Measurements from ENCODE around the gene EYS. TPM values are rescaled to one million over a fixed set of nuclear protein-coding genes. Genes with fewer than 3 reads are reported as not detected.
"Not testable (repeated sequence)": the region's sequence is repeated elsewhere in the genome, so short reads cannot be mapped to it uniquely, and the experiment has no call there.

Gene EYS
- total RNA-seq, 1 experiment from 2014 or later: 1.5 TPM

- no peaks in the 10 kb centered on the region for H3K4me1 Mint-ChIP-seq (ENCODE audit: insufficient read depth, unreplicated experiment)
- H3K4me3 Mint-ChIP-seq (ENCODE audit: unreplicated experiment): no peak overlapping the region
- ChIA-PET CTCF (interaction anchor here (0.7 kb wide), 1 partner anchor 1014 kb away, joined by 3 read pairs; no protein-coding TSS in a partner anchor), POLR2A (no interaction called here)
- no peak for DNase-seq (ENCODE audit: unreplicated experiment)
- no TSS peak for BruUV-seq (replicated peaks)
- H3K36me3 Mint-ChIP-seq (ENCODE audit: insufficient read depth, unreplicated experiment): no peaks in the 10 kb centered on the region
- intact Hi-C loops (cut with micrococcal nuclease): no loop called here
- no peak overlapping the region for H3K27ac Mint-ChIP-seq (ENCODE audit: low read depth, unreplicated experiment)
- TF ChIP-seq, protein P1, sequence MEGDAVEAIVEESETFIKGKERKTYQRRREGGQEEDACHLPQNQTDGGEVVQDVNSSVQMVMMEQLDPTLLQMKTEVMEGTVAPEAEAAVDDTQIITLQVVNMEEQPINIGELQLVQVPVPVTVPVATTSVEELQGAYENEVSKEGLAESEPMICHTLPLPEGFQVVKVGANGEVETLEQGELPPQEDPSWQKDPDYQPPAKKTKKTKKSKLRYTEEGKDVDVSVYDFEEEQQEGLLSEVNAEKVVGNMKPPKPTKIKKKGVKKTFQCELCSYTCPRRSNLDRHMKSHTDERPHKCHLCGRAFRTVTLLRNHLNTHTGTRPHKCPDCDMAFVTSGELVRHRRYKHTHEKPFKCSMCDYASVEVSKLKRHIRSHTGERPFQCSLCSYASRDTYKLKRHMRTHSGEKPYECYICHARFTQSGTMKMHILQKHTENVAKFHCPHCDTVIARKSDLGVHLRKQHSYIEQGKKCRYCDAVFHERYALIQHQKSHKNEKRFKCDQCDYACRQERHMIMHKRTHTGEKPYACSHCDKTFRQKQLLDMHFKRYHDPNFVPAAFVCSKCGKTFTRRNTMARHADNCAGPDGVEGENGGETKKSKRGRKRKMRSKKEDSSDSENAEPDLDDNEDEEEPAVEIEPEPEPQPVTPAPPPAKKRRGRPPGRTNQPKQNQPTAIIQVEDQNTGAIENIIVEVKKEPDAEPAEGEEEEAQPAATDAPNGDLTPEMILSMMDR (IDR thresholded peaks at IDR 0.05; ENCODE audit: unreplicated experiment): no peak
- no peaks in the 10 kb centered on the region for H3K9me3 Mint-ChIP-seq (ENCODE audit: unreplicated experiment)
- no peaks in the 10 kb centered on the region for H3K27me3 Mint-ChIP-seq (ENCODE audit: insufficient read depth, unreplicated experiment)
These were observed 1457.9 kb downstream of the EYS start for GRCh38 chr6:64249115-64249514.

- ChIA-PET POLR2A (no interaction called here), CTCF (interaction anchor here (0.6 kb wide), 1 partner anchor 52 kb away, joined by 4 read pairs; no protein-coding TSS in a partner anchor)
- Mint-ChIP-seq H3K27ac (ENCODE audit: low read depth, unreplicated experiment) (no peak overlapping the region), H3K9me3 (ENCODE audit: unreplicated experiment) (no peaks in the 10 kb centered on the region), H3K4me3 (ENCODE audit: unreplicated experiment) (no peak overlapping the region), H3K36me3 (ENCODE audit: insufficient read depth, unreplicated experiment) (no peaks in the 10 kb centered on the region), H3K4me1 (ENCODE audit: insufficient read depth, unreplicated experiment) (no peaks in the 10 kb centered on the region), H3K27me3 (ENCODE audit: insufficient read depth, unreplicated experiment) (no peaks in the 10 kb centered on the region)
- no peak for DNase-seq (ENCODE audit: unreplicated experiment)
- intact Hi-C loops (cut with micrococcal nuclease): no loop called here
- no TSS peak for BruUV-seq (replicated peaks)
- TF ChIP-seq, protein P1 (IDR thresholded peaks at IDR 0.05; ENCODE audit: unreplicated experiment): no peak
These were observed 1463.4 kb downstream of the EYS start for GRCh38 chr6:64243618-64244017.

DNA sequence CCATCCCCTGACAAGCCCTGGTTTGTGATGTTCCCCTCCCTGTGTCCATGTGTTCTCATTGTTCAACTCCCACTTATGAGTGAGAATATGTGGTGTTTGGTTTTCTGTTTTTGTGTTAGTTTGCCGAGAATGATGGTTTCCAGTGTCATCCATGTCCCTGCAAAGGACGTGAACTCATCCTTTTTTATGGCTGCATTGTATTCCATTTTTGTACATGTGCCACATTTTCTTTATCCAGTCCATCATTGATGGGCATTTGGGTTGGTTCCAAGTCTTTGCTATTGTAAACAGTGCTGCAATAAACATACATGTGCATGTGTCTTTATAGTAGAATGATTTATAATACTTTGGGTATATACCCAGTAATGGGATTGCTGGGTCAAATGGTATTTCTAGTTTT is 1468.1 kb downstream of the EYS start:
- CTCF ChIA-PET; BruUV-seq (replicated peaks); POLR2A ChIA-PET: not testable (repeated sequence)

GRCh38 chr6:64238071-64238470 is 1469.0 kb downstream of the EYS start:
- CTCF ChIA-PET: no interaction called here
- peaks cover 7% of the 10 kb centered on the region for H3K4me1 Mint-ChIP-seq (ENCODE audit: insufficient read depth, unreplicated experiment)

More for the DNA sequence above, 1468.1 kb downstream of the EYS start:
- DNase-seq (ENCODE audit: unreplicated experiment); intact Hi-C loops (cut with micrococcal nuclease); H3K36me3 Mint-ChIP-seq (ENCODE audit: insufficient read depth, unreplicated experiment); H3K9me3 Mint-ChIP-seq (ENCODE audit: unreplicated experiment); H3K27ac Mint-ChIP-seq (ENCODE audit: low read depth, unreplicated experiment); H3K4me1 Mint-ChIP-seq (ENCODE audit: insufficient read depth, unreplicated experiment); H3K4me3 Mint-ChIP-seq (ENCODE audit: unreplicated experiment); H3K27me3 Mint-ChIP-seq (ENCODE audit: insufficient read depth, unreplicated experiment): not testable (repeated sequence)

More at GRCh38 chr6:64238071-64238470, 1469.0 kb downstream of the EYS start:
- intact Hi-C loops (cut with micrococcal nuclease): no loop called here
- Mint-ChIP-seq H3K36me3 (ENCODE audit: insufficient read depth, unreplicated experiment) (no peaks in the 10 kb centered on the region), H3K27me3 (ENCODE audit: insufficient read depth, unreplicated experiment) (no peaks in the 10 kb centered on the region), H3K27ac (ENCODE audit: low read depth, unreplicated experiment) (no peak overlapping the region), H3K9me3 (ENCODE audit: unreplicated experiment) (no peaks in the 10 kb centered on the region), H3K4me3 (ENCODE audit: unreplicated experiment) (no peak overlapping the region)
- no TSS peak for BruUV-seq (replicated peaks)
- DNase-seq (ENCODE audit: unreplicated experiment): no peak
- TF ChIP-seq, protein P1 (IDR thresholded peaks at IDR 0.05; ENCODE audit: unreplicated experiment): no peak
- POLR2A ChIA-PET: interaction anchor here (0.5 kb wide), 1 partner anchor 175 kb away, joined by 3 read pairs; no protein-coding TSS in a partner anchor

All from MCF 10A (cell line).